Stimulated activated CD4-positive, alpha-beta T cell treated with anti-CD3 and anti-CD28 coated beads, Interleukin-15, amount 100 ng/mL, for 1 hour (primary cell): ENCODE measurements around the gene GRB10.

ENCODE experiments used
- DNase-seq, 2 donors: peaks; one replicate each; pipeline ENCODE4 v3.0.0-alpha.2; 2020; ENCODE audit warnings: low read depth in 1 of 2, low spot score in 1 of 2

The GRB10 gene

DNA sequence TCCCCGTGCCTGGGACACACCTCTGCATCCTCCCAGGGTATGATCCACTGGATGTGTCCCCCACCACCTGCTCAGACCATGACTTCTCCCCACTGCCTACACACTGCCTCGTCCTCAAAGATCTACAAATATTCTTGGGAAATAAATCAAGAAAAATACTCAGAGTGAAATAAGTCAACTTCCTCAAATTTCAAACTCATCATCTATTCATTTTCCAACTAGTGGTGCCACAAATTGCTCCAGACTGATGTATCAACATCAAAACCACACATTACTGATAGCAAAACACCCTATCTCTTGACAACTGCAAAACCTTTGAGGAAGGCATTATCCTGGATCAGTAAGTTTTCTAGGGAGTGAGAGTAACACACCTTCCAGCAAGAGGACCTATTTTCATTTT is 87.7 kb downstream of the GRB10 start:
- no peak for DNase-seq

- DNase-seq: no peak
Measured at GRCh38 chr7:50693455-50694130, 89.1 kb downstream of the GRB10 start.

- no peak for DNase-seq
Measured at GRCh38 chr7:50690541-50691011, 92.1 kb downstream of the GRB10 start.

- no peak for DNase-seq
Measured at GRCh38 chr7:50688226-50688590, 94.5 kb downstream of the GRB10 start.

DNA sequence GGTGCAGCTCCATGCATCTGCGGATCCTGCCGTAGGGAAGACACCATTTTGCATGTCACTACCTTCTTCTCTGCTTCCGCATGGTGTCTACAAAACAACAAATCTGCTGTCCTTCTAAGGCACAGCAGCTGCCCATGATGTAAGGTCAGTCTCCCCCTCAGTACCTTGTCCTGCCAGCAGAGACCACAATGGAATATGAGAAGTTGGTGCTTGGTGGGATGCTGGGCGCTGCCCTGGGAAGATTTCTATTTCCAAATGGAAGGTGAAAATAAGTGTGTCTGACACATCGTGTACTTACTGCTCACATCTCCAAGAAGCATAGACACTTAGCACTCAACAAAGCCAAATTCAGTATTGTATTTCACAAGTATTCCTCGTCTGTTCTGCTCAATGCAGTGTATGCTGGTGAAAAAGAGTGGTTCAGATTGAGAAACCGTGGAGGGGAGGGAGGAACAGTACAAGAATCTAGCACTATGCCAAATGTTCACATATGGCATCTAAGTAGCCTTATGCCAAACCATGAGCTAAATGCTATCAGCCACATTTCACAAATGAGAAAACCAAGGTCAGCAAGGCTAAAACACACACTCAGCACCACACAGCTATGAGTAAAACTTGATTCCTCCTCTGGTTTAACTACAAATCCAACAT is 95.0 kb downstream of the GRB10 start:
- DNase-seq: no peak

- no peak for DNase-seq
Measured at GRCh38 chr7:50687096-50687495, 95.6 kb downstream of the GRB10 start.

- DNase-seq: no peak
Measured at GRCh38 chr7:50685135-50686065, 97.3 kb downstream of the GRB10 start.

DNA sequence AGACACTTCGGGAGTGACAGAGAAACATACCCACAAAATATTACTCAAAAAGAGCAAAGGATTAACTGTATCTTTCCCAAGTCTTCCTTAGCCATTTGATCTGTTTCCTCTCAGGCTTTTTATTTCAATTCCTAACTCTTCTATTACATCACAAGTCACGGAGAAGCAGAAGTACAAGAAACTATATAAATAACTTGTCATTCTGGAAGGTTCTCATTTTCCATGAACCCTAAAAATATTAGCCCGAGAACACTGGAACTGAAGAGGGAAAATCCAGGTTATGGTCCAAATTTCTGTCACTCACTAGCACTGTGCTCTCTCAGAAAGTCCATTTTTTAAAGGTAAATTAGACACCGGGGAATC is 98.0 kb downstream of the GRB10 start:
- no peak for DNase-seq

DNA sequence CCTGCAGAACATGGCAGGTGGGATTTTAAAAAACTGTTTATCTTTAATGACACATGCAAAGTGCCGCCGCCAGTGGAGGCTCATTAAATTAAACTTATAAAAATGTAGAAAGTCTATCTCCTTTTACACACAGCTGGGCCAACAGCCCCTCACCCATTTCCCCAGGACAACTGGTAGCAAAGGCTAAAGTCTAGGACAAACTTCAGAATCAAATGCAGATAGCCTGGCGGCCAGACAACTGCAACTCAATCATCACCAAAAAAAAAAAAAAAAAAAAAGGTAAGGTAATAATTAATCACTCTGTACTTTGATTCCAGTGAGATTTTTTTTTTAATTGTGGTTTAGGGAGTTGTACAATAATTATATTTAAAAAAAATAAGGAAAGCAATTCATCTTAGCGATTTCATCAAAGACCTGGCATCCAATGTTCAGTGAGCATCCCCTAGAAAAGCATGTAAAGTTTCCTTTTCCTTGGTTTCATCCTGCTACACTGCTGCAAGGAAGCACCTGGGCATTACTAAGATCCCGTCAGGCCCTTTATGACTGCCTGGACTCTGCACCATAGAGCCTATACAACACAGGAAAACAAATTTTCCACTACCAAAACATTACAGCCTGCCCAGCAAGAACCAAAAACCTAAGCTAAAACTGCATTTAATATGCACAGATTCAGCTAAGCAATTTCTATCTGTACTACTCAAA is 98.5 kb downstream of the GRB10 start:
- no peak for DNase-seq

DNA sequence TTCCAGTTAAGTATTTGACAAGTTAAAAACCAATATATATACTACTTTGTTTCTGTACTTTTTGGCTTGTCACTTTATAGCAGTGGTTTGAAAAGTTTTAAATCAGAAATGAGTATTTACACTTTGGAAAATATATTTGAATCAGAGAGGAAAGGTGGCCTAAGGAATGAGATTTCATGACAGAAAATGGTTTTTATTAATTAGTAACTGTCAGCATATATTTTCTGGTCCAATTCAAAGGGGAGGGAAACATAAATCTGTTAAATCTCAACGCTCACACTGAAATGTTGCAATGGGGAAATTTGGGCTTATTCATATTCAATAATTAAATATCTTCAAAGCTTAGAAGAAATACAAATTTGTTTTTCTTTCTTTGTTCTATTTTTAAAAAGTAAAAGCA is 100.1 kb downstream of the GRB10 start:
- DNase-seq: no peak

DNA sequence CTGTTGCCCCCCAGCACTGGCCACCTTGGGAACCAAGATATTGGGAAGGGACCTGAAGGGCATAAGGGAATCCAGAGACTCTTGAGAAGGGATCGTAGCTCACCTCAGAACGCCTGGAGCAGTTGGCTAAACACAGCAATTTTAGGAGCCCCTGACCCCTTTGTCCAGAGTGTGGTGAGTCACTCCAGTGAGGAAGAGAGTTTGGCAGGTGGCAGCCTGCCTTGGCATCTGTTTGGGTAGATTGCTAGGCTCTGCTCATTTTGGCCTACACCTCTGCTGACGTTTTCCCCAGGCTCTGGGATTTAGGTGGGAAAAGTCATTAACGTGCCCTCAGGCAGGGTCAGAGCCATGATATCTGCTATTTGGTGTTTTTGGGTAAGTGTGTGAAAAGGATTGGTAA is 100.6 kb downstream of the GRB10 start:
- DNase-seq: no peak

DNA sequence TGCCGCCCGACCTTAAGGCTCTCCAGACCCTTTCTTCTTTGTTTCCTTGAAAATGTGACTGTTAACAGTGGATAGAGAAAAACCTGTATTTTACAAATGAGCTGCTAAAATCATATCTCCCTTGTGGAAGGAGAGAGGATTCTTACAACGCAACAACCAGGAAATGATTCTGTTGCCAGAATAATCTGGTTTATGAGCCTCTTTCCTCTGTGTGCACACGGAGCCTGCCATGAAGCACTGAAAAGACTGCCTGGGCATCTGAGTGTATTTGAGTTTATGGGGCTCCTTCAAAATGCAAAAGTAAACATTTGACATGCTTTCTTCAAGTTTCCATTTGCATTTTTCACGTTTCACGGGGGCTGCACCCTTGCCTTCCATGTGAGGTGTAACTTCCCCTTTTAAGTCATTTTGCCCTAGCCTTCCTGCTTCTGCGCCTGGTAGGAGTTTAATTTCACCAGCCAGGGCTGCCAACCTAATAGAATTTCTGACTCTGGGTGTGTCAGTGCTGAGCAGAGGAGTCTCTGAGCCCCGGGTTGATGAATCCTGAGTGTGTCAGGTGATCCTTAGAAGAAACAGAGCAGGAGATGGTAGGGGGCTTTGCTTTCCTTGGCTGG is 101.2 kb downstream of the GRB10 start:
- DNase-seq: no peak

- no peak for DNase-seq
Measured at GRCh38 chr7:50679218-50680007, 103.3 kb downstream of the GRB10 start.

GRCh38 chr7:50678586-50678985 is 104.1 kb downstream of the GRB10 start:
- no peak for DNase-seq

DNA sequence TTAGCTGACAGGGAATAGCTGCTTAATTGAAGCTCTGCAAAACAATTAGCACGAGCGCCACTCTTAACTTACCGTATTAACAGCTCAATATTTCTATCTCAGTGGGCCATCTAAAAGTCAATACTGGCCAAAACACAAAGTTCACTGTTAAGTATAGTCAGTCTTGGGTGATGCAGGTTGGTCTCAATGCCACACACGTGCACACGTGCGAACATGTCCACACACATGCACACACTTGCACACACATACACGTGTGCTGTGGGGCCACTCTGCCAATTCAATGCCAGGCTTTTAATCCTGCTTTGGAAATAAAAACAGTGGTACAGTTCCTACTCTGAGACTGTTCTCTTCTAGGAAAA is 105.1 kb downstream of the GRB10 start:
- no peak for DNase-seq

GRCh38 chr7:50676740-50677637 is 105.7 kb downstream of the GRB10 start:
- no peak for DNase-seq

DNA sequence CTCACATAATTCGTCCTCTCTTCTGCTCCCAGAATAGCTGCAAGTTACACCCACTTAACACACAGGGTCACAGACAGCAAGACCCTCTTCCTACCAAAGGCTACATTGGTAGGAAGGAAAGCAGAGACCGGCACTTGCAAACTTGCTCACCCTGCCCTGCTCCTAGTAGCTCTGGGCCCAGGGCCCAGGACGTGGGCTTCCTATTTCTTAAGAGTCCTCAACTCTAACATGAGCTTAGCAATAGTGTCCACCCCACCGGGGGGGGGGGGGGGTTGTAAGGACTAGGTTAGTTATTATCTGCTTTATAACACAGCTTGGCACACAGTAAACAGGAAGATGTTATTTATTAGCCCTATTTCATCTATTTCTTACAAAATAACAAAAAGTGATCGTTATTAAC is 106.6 kb downstream of the GRB10 start:
- DNase-seq: no peak

- no peak for DNase-seq
Measured at GRCh38 chr7:50674896-50675835, 107.5 kb downstream of the GRB10 start.
